Measurements from ENCODE around the gene LBX1. TPM values are rescaled to one million over a fixed set of nuclear protein-coding genes. Genes with fewer than 3 reads are reported as not detected.
A peak's percentile ranks its signal among the peaks of the same experiment; 100 is the strongest.

LBX1 gene
- total RNA-seq, 1 experiment from 2014 or later = not detected

- no peak for DNase-seq (ENCODE audit: low spot score)
Observed at GRCh38 chr10:101226491-101227428, 2.5 kb downstream of the LBX1 start.

- DNase-seq (ENCODE audit: low spot score) = no peak
Observed at GRCh38 chr10:101225846-101226421, 3.3 kb downstream of the LBX1 start.

DNA sequence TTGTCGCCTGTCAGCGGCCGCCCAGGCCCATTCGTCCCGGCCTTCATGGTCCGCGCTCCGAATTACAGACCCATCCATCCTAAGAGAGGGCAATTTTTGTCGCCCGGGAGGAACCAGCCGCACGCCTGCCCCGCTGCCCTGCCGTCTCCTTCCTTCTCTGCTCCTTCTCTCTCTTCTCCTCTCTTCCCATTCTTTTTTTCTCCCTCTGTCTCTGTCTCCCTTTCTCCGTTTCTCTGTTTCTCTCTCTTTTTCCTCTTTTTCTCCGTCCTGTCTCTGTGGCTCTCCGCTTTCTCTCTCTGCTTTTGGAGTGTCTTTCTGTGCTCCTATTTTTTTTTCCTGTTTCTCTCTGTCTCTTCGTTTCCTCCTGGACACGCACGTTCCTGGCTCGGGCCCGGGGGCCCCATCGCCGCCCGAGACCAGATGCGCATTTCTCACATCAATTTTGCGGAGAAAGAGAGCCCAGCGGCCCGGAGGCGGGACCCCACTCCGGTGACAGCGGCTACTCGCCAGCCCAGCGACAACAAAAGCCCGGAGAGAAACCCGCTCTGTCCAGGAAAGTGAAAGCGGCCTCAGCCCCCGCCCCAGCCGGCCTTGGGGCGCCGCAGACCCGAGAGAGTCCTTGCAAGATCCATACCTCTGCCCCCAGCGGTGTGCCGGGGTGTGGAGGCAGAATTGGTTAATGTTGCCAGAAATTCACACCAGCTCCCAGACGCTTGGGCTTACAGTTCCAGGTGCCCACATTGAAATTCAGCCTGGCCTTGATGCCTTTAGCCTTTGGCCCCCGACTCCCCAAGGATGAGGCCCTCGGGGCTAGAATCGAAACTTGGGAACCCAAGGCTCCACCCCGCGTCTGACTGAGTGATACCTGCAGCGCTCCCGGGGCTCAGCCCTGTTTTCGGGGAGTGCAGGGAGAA lies 4.1 kb downstream of the LBX1 start:
- DNase-seq (ENCODE audit: low spot score) = no peak

- DNase-seq (ENCODE audit: low spot score) = no peak
Observed at GRCh38 chr10:101224060-101224909, 5.0 kb downstream of the LBX1 start.

GRCh38 chr10:101223274-101224059 lies 5.8 kb downstream of the LBX1 start:
- DNase-seq (ENCODE audit: low spot score) = no peak

DNA sequence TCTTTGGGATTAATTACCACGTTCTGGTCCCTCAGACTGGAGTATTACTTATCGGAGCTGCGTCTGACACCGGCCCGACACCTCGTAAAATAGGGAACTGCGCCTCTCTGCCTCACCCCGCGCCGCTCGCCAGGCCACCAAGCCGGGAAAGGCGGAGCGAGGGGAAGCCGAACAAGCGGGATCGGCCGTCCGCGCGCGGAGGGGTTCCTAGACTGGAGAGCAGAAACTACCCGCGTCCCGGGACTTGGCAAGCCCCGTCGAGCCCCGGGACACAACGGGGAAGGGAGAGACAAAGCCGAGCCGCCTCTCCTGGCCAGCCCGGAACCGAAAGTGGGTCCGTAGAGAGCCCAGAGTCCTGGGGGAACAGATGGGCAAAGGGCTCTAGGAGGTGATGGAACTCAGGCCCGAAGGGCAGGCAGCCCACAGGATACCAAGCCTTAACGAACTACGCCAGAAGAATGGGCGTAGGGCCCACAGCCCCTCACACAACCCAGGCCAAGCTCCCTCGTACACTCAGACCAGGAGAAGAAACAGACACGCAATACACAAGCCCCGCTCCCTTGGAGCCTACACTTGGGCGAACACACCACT lies 6.5 kb downstream of the LBX1 start:
- DNase-seq (ENCODE audit: low spot score) = no peak

GRCh38 chr10:101221963-101222531 lies 7.2 kb downstream of the LBX1 start:
- no peak for DNase-seq (ENCODE audit: low spot score)

- no peak for DNase-seq (ENCODE audit: low spot score)
Observed at GRCh38 chr10:101221549-101221948, 7.7 kb downstream of the LBX1 start.

GRCh38 chr10:101219946-101220451 lies 9.3 kb downstream of the LBX1 start:
- DNase-seq (ENCODE audit: low spot score) = no peak

GRCh38 chr10:101219139-101219945 lies 9.9 kb downstream of the LBX1 start:
- peak; percentile 12 for DNase-seq (ENCODE audit: low spot score)

GRCh38 chr10:101218351-101219138 lies 10.7 kb downstream of the LBX1 start:
- no peak for DNase-seq (ENCODE audit: low spot score)

GRCh38 chr10:101217450-101218281 lies 11.6 kb downstream of the LBX1 start:
- no peak for DNase-seq (ENCODE audit: low spot score)

GRCh38 chr10:101217044-101217425 lies 12.2 kb downstream of the LBX1 start:
- DNase-seq (ENCODE audit: low spot score) = no peak

DNA sequence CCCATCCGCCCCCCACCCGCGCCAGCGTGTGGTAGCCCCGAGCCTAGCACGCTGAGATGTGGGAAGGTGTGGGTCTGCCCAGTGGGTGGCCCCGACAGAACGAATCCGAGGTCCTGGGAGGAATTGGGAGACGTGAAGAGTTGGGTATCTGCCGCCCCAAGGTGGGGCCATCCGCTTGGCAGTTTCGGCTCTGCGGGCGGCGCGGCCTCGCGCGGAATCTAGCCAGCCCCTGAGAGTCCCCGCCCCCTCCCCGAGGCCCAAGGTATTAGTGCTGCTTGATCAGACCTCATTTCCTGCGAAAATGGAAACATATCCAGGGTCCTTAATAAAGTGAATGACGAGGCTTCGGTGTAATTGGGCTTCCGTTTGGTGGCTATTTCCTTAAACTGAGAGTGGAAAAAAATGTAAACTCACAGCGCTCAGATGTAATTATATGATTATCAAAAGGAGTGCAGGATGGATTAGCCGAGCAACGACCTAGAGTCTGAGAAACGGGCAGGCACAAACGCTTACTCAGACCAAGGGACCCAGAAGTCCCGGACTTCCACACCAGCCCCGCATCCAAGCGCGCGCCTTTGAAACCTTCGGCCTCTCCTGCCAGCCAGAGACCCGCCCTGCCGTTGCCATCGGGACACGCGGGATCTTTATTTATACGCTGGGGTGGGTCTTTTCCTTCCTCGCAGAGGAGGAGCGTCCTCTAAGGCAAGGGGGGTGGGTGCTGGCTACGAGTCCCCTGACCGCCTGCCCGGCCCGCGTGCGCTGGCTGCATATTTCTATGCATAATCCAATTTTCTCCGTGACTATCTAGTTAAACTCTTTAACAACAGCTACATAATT lies 12.8 kb downstream of the LBX1 start:
- no peak for DNase-seq (ENCODE audit: low spot score)

GRCh38 chr10:101215397-101216206 lies 13.7 kb downstream of the LBX1 start:
- DNase-seq (ENCODE audit: low spot score) = no peak

Measured in HT-29 (cell line).